Spleen (tissue), 7 donors: ENCODE data around the gene CCDC106.

Source experiments
- CTCF ChIP-seq, 11 experiments: fragments of 200-600 bp in 7 of 11; fragments of 450-650 bp in 4 of 11; sonication (generic) in 4 of 11; IDR thresholded peaks in 8 of 11; conservative IDR thresholded peaks in 3 of 11; 1 replicate in 7 of 11; 2 replicates in 4 of 11; pipeline versions ENCODE4 v1.4.0 to v1.8.0; 2016 to 2021; ENCODE audit warnings: antibody characterized with exemption in 11 of 11, inconsistent platforms in 4 of 11, mild to moderate bottlenecking in 1 of 11
- POLR2A ChIP-seq, 3 donors: fragments of 450-650 bp; IDR thresholded peaks; one replicate each; pipeline ENCODE4 v1.5.1; 2017; ENCODE audit warnings: antibody characterized with exemption in 3 of 3, mild to moderate bottlenecking in 1 of 3
- donor health status: DM: no; HTN: no; CAD: no; lungs with moderate emphysema.
- donor health status: DM: no; HTN: no; CAD: no.
- donor health status: DM: no; HTN: no; CAD: no.

GRCh38 chr19:55623561-55623960 lies 24.5 kb upstream of the CCDC106 start:
- TF ChIP-seq POLR2A (IDR thresholded peaks at IDR 0.05), result no peak
- no peak for TF ChIP-seq CTCF (IDR thresholded peaks at IDR 0.05 in 8 of 11, conservative IDR thresholded peaks at IDR 0.05 in 3 of 11)
